Activated CD4-positive, alpha-beta memory T cell treated with anti-CD3 and anti-CD28 coated beads for 36 hours (primary cell): ENCODE measurements around the gene CRYBA4. TPM values are rescaled to one million over a fixed set of nuclear protein-coding genes. Genes with fewer than 3 reads are reported as not detected.
A peak's percentile ranks its signal among the peaks of the same experiment; 100 is the strongest.

Experiments used
- CTCF ChIA-PET: fragments of 350-600 bp; sonication (Branson Sonifier 250); formaldehyde crosslinking; loops from one replicate; lab custom pipeline; 2021; ENCODE audit warnings: antibody characterized with exemption, inconsistent platforms; lab: Charles Lee
- POLR2A ChIA-PET: fragments of 350-600 bp; sonication (Branson Sonifier 250); formaldehyde crosslinking; loops from one replicate; lab custom pipeline; 2021; ENCODE audit warnings: antibody characterized with exemption; lab: Charles Lee
- DNase-seq: peaks from one replicate; pipeline ENCODE4 v3.0.0-alpha.2; 2020
- H3K27ac Mint-ChIP-seq: one replicate; pipeline ENCODE4 v1.8.0; 2021; ENCODE audit warnings: mixed read lengths
- H3K27me3 Mint-ChIP-seq: one replicate; pipeline ENCODE4 v1.8.0; 2021; ENCODE audit warnings: mixed read lengths
- H3K36me3 Mint-ChIP-seq: one replicate; pipeline ENCODE4 v1.8.0; 2021; ENCODE audit warnings: mixed read lengths
- H3K4me1 Mint-ChIP-seq: one replicate; pipeline ENCODE4 v1.8.0; 2021; ENCODE audit warnings: low read depth, mixed read lengths
- H3K4me3 Mint-ChIP-seq: one replicate; pipeline ENCODE4 v1.8.0; 2021; ENCODE audit warnings: mild to moderate bottlenecking, mixed read lengths
- H3K9me3 Mint-ChIP-seq: one replicate; pipeline ENCODE4 v1.8.0; 2021; ENCODE audit warnings: mixed read lengths
- intact Hi-C: fragments of 100-400 bp; cut with micrococcal nuclease; formaldehyde crosslinking; loops from one replicate; pipeline ENCODE4 v1.15.1; 2023
- total RNA-seq, 2 experiments: library from RNA; stranded (reverse); gene quantifications; one replicate each; pipeline ENCODE4 v1.2.3, GENCODE V29; 2021

CRYBA4 gene
- under 1 TPM in 1 of 2 experiments, not detected in 1; 0.36 TPM for total RNA-seq

- no peak within 1 kb of the TSS for H3K27ac Mint-ChIP-seq
- intact Hi-C loops = no loop called here
- ChIA-PET POLR2A (no interaction called here), CTCF (no interaction called here)
- no peaks in the 10 kb centered on the region for H3K27me3 Mint-ChIP-seq
- no peak within 1 kb of the TSS for H3K4me3 Mint-ChIP-seq
- H3K9me3 Mint-ChIP-seq = peaks cover 3% of the 10 kb centered on the region
- DNase-seq = no peak
- H3K36me3 Mint-ChIP-seq = no peaks in the 10 kb centered on the region
- no peaks in the 10 kb centered on the region for H3K4me1 Mint-ChIP-seq
Observed at GRCh38 chr22:26621663-26622062, at the start of gene CRYBA4. Gene CRYBA4, plus strand, starts transcription at chr22:26621963. Its CDS starts 634 bp downstream, at chr22:26622597.

- peaks cover 20% of the 10 kb centered on the region for H3K4me1 Mint-ChIP-seq
- H3K4me3 Mint-ChIP-seq = no peak overlapping the region
- H3K27ac Mint-ChIP-seq = no peak overlapping the region
- intact Hi-C loops = no loop called here
- no peaks in the 10 kb centered on the region for H3K9me3 Mint-ChIP-seq
- POLR2A ChIA-PET = no interaction called here
- H3K36me3 Mint-ChIP-seq = peaks cover 3% of the 10 kb centered on the region
- no peaks in the 10 kb centered on the region for H3K27me3 Mint-ChIP-seq
- CTCF ChIA-PET = no interaction called here
- no peak for DNase-seq
Observed at GRCh38 chr22:26573026-26573662, 48.6 kb upstream of the CRYBA4 start.

GRCh38 chr22:26574001-26574723 lies 47.6 kb upstream of the CRYBA4 start:
- ChIA-PET CTCF (no interaction called here), POLR2A (no interaction called here)
- intact Hi-C loops = no loop called here
- no peak overlapping the region for H3K4me3 Mint-ChIP-seq
- peaks cover 25% of the 10 kb centered on the region for H3K4me1 Mint-ChIP-seq
- no peak overlapping the region for H3K27ac Mint-ChIP-seq
- no peak for DNase-seq
- H3K27me3 Mint-ChIP-seq = no peaks in the 10 kb centered on the region
- H3K36me3 Mint-ChIP-seq = peaks cover 4% of the 10 kb centered on the region
- H3K9me3 Mint-ChIP-seq = no peaks in the 10 kb centered on the region

- H3K9me3 Mint-ChIP-seq = no peaks in the 10 kb centered on the region
- intact Hi-C loops = no loop called here
- peaks cover 41% of the 10 kb centered on the region for H3K4me1 Mint-ChIP-seq
- H3K36me3 Mint-ChIP-seq = peaks cover 5% of the 10 kb centered on the region
- ChIA-PET POLR2A (no interaction called here), CTCF (no interaction called here)
- no peaks in the 10 kb centered on the region for H3K27me3 Mint-ChIP-seq
- no peak overlapping the region for H3K4me3 Mint-ChIP-seq
- DNase-seq = no peak
- H3K27ac Mint-ChIP-seq = no peak overlapping the region
Observed at GRCh38 chr22:26576026-26576680, 45.6 kb upstream of the CRYBA4 start.

- H3K36me3 Mint-ChIP-seq = peaks cover 7% of the 10 kb centered on the region
Observed at GRCh38 chr22:26577081-26577480, 44.7 kb upstream of the CRYBA4 start.

GRCh38 chr22:26579331-26579886 lies 42.4 kb upstream of the CRYBA4 start:
- H3K4me1 Mint-ChIP-seq = peaks cover 42% of the 10 kb centered on the region
- intact Hi-C loops = no loop called here

More at GRCh38 chr22:26577081-26577480, 44.7 kb upstream of the CRYBA4 start:
- Mint-ChIP-seq H3K4me3 (no peak overlapping the region), H3K27ac (no peak overlapping the region), H3K9me3 (no peaks in the 10 kb centered on the region), H3K27me3 (no peaks in the 10 kb centered on the region), H3K4me1 (peaks cover 41% of the 10 kb centered on the region)
- POLR2A ChIA-PET = no interaction called here
- DNase-seq = no peak
- CTCF ChIA-PET = no interaction called here
- intact Hi-C loops = no loop called here

GRCh38 chr22:26580240-26580962 lies 41.4 kb upstream of the CRYBA4 start:
- intact Hi-C loops = no loop called here
- H3K4me1 Mint-ChIP-seq = peaks cover 51% of the 10 kb centered on the region

More at GRCh38 chr22:26579331-26579886, 42.4 kb upstream of the CRYBA4 start:
- Mint-ChIP-seq H3K27me3 (no peaks in the 10 kb centered on the region), H3K36me3 (peaks cover 7% of the 10 kb centered on the region), H3K4me3 (peak overlapping the region; percentile 48), H3K27ac (peak overlapping the region; percentile 84), H3K9me3 (no peaks in the 10 kb centered on the region)
- ChIA-PET POLR2A (no interaction called here), CTCF (no interaction called here)
- peak; percentile 77 for DNase-seq

GRCh38 chr22:26581026-26581425 lies 40.7 kb upstream of the CRYBA4 start:
- intact Hi-C loops = no loop called here
- Mint-ChIP-seq H3K27me3 (no peaks in the 10 kb centered on the region), H3K36me3 (peaks cover 7% of the 10 kb centered on the region), H3K27ac (peak overlapping the region; percentile 44), H3K4me3 (no peak overlapping the region), H3K9me3 (no peaks in the 10 kb centered on the region), H3K4me1 (peaks cover 53% of the 10 kb centered on the region)
- CTCF ChIA-PET = no interaction called here
- POLR2A ChIA-PET = interaction anchor here (0.8 kb wide), 1 partner anchor 10 kb away, joined by 3 read pairs; no protein-coding TSS in a partner anchor
- DNase-seq = no peak

More at GRCh38 chr22:26580240-26580962, 41.4 kb upstream of the CRYBA4 start:
- Mint-ChIP-seq H3K36me3 (peaks cover 7% of the 10 kb centered on the region), H3K4me3 (peak overlapping the region; percentile 48), H3K9me3 (no peaks in the 10 kb centered on the region), H3K27ac (peak overlapping the region; percentile 84), H3K27me3 (no peaks in the 10 kb centered on the region)
- POLR2A ChIA-PET = no interaction called here
- no peak for DNase-seq
- CTCF ChIA-PET = interaction anchor here (1.0 kb wide), 1 partner anchor 47 kb away, joined by 3 read pairs; no protein-coding TSS in a partner anchor

- Mint-ChIP-seq H3K27ac (no peak overlapping the region), H3K27me3 (no peaks in the 10 kb centered on the region)
Observed at GRCh38 chr22:26581633-26582168, 40.1 kb upstream of the CRYBA4 start.

GRCh38 chr22:26584010-26584409 lies 37.8 kb upstream of the CRYBA4 start:
- Mint-ChIP-seq H3K9me3 (no peaks in the 10 kb centered on the region), H3K27ac (no peak overlapping the region), H3K36me3 (peaks cover 5% of the 10 kb centered on the region), H3K4me3 (no peak overlapping the region), H3K4me1 (peaks cover 58% of the 10 kb centered on the region), H3K27me3 (no peaks in the 10 kb centered on the region)
- ChIA-PET POLR2A (no interaction called here), CTCF (no interaction called here)
- intact Hi-C loops = no loop called here
- no peak for DNase-seq

More at GRCh38 chr22:26581633-26582168, 40.1 kb upstream of the CRYBA4 start:
- intact Hi-C loops = no loop called here
- no peak for DNase-seq
- CTCF ChIA-PET = no interaction called here
- Mint-ChIP-seq H3K9me3 (no peaks in the 10 kb centered on the region), H3K4me3 (no peak overlapping the region), H3K36me3 (peaks cover 7% of the 10 kb centered on the region), H3K4me1 (peaks cover 55% of the 10 kb centered on the region)
- POLR2A ChIA-PET = interaction anchor here (0.8 kb wide), 1 partner anchor 9 kb away, joined by 3 read pairs; no protein-coding TSS in a partner anchor

- CTCF ChIA-PET = interaction anchor here (0.5 to 0.6 kb wide), 2 partner anchors 39 to 62 kb away, joined by 3 read pairs; no protein-coding TSS in a partner anchor
- POLR2A ChIA-PET = no interaction called here
- intact Hi-C loops = no loop called here
- no peak overlapping the region for H3K27ac Mint-ChIP-seq
- no peaks in the 10 kb centered on the region for H3K27me3 Mint-ChIP-seq
- peaks cover 4% of the 10 kb centered on the region for H3K36me3 Mint-ChIP-seq
- H3K9me3 Mint-ChIP-seq = no peaks in the 10 kb centered on the region
- DNase-seq = no peak
- no peak overlapping the region for H3K4me3 Mint-ChIP-seq
- peaks cover 46% of the 10 kb centered on the region for H3K4me1 Mint-ChIP-seq
Observed at GRCh38 chr22:26585104-26585790, 36.5 kb upstream of the CRYBA4 start.
